T-helper 2 cell treated with Interferon-gamma antibody and Interleukin-4, amounts not matched to agents 5 μg/mL and 100 μg/mL, for 36 hours (primary cell): ENCODE data around the gene IER3.
A peak's percentile ranks its signal among the peaks of the same experiment; 100 is the strongest.
"Not testable (repeated sequence)": the region's sequence is repeated elsewhere in the genome, so short reads cannot be mapped to it uniquely, and the experiment has no call there.

ENCODE experiments used
- DNase-seq: peaks from one replicate; pipeline ENCODE4 v3.0.0; 2021; ENCODE audit warnings: low spot score
- H3K27ac Mint-ChIP-seq: one replicate; pipeline ENCODE4 v1.8.0; 2021; ENCODE audit warnings: mild to moderate bottlenecking, mixed read lengths
- H3K27me3 Mint-ChIP-seq: one replicate; pipeline ENCODE4 v1.8.0; 2021; ENCODE audit warnings: low read depth, mixed read lengths
- H3K36me3 Mint-ChIP-seq: one replicate; pipeline ENCODE4 v1.8.0; 2021; ENCODE audit warnings: low read depth, mixed read lengths
- H3K4me1 Mint-ChIP-seq: one replicate; pipeline ENCODE4 v1.8.0; 2021; ENCODE audit warnings: low read depth, mixed read lengths
- H3K4me3 Mint-ChIP-seq: one replicate; pipeline ENCODE4 v1.8.0; 2022; ENCODE audit warnings: mild to moderate bottlenecking, moderate library complexity, mixed read lengths
- H3K9me3 Mint-ChIP-seq: one replicate; pipeline ENCODE4 v1.8.0; 2021; ENCODE audit warnings: mixed read lengths

The IER3 gene

GRCh38 chr6:30776390-30777154 lies 32.2 kb upstream of the IER3 start:
- Mint-ChIP-seq H3K27ac (no peak overlapping the region), H3K27me3 (no peaks in the 10 kb centered on the region)

GRCh38 chr6:30775104-30775503 lies 30.8 kb upstream of the IER3 start:
- DNase-seq, result no peak
- Mint-ChIP-seq H3K36me3 (no peaks in the 10 kb centered on the region), H3K9me3 (no peaks in the 10 kb centered on the region)

More at GRCh38 chr6:30776390-30777154, 32.2 kb upstream of the IER3 start:
- Mint-ChIP-seq H3K9me3 (no peaks in the 10 kb centered on the region), H3K36me3 (no peaks in the 10 kb centered on the region), H3K4me3 (no peak overlapping the region), H3K4me1 (peaks cover 47% of the 10 kb centered on the region)
- DNase-seq, result no peak

DNA sequence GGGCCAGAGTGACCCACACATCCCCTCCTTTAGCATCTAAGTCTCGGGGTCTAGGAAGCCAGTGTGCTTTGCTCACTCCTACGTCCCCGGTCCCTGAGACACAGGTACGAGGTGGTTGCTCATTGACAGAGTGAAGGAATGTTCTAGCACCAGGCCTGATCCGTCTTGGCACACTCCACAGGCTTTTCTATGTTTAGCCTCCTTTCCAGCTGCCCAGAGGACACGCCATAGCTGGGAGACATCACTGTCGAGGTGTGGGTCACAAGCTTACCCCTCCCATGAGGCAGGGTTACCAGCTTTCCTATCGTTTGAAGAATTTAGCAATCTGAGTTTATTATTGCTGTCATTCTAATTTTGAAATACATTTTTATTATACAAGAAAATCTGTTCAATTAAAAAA lies 30.4 kb upstream of the IER3 start:
- Mint-ChIP-seq H3K9me3 (no peaks in the 10 kb centered on the region), H3K36me3 (no peaks in the 10 kb centered on the region), H3K27me3 (no peaks in the 10 kb centered on the region), H3K27ac (no peak overlapping the region), H3K4me3 (no peak overlapping the region), H3K4me1 (peaks cover 49% of the 10 kb centered on the region)
- no peak for DNase-seq

More at GRCh38 chr6:30775104-30775503, 30.8 kb upstream of the IER3 start:
- Mint-ChIP-seq H3K4me1 (peaks cover 48% of the 10 kb centered on the region), H3K27ac (no peak overlapping the region), H3K4me3 (no peak overlapping the region), H3K27me3 (no peaks in the 10 kb centered on the region)

- no peak overlapping the region for H3K4me3 Mint-ChIP-seq
- H3K27ac Mint-ChIP-seq, result no peak overlapping the region
These were observed 26.2 kb upstream of the IER3 start for GRCh38 chr6:30770592-30770991.

GRCh38 chr6:30769853-30770524 lies 25.6 kb upstream of the IER3 start:
- peak overlapping the region; percentile 79 for H3K4me3 Mint-ChIP-seq
- no peaks in the 10 kb centered on the region for H3K9me3 Mint-ChIP-seq
- H3K36me3 Mint-ChIP-seq, result no peaks in the 10 kb centered on the region
- no peaks in the 10 kb centered on the region for H3K27me3 Mint-ChIP-seq
- H3K4me1 Mint-ChIP-seq, result peaks cover 58% of the 10 kb centered on the region
- peak overlapping the region; percentile 89 for H3K27ac Mint-ChIP-seq
- DNase-seq, result no peak

More at GRCh38 chr6:30770592-30770991, 26.2 kb upstream of the IER3 start:
- H3K36me3 Mint-ChIP-seq, result no peaks in the 10 kb centered on the region
- no peak for DNase-seq
- H3K9me3 Mint-ChIP-seq, result no peaks in the 10 kb centered on the region
- peaks cover 59% of the 10 kb centered on the region for H3K4me1 Mint-ChIP-seq
- no peaks in the 10 kb centered on the region for H3K27me3 Mint-ChIP-seq

DNA sequence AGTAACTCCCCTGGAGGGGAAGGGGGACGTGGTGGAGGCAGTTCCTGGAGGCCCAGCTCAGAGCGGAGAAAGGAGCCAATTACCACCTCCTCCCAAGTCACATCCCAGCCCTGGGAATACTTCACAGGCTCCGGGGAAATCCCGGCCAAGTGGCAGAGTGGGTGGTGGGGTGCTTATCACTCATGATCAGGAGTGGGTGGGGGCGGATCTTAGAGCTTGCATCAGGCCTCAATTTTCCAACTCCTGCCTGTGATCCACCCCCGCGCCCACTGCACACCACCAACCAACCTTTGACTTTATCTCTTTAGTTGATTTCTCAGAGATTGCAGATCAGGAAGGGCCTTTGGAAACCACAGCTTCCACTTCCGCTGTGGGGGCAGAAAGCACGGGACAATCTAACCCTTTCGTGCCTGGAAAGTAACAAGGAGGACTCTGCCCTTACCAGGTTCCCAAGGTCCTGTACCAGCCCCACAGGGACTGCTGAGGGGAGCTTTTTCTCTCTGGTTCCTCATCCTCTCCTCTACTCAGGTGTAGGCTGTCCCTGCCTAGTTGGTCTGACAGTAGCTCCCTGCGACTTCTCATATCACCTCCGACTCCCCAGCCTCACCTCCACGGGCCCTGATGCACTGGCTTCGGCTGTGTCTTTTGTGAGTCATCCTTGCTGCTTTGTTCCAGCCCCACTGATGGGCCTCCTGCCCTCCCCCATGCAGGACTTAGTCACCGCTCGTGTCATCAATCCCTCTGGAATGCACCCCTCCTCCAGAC lies 24.9 kb upstream of the IER3 start:
- peak; percentile 91 for DNase-seq
- no peaks in the 10 kb centered on the region for H3K9me3 Mint-ChIP-seq
- peaks cover 59% of the 10 kb centered on the region for H3K4me1 Mint-ChIP-seq
- peak overlapping the region; percentile 79 for H3K4me3 Mint-ChIP-seq
- no peaks in the 10 kb centered on the region for H3K36me3 Mint-ChIP-seq
- H3K27me3 Mint-ChIP-seq, result no peaks in the 10 kb centered on the region
- peak overlapping the region; percentile 89 for H3K27ac Mint-ChIP-seq

DNA sequence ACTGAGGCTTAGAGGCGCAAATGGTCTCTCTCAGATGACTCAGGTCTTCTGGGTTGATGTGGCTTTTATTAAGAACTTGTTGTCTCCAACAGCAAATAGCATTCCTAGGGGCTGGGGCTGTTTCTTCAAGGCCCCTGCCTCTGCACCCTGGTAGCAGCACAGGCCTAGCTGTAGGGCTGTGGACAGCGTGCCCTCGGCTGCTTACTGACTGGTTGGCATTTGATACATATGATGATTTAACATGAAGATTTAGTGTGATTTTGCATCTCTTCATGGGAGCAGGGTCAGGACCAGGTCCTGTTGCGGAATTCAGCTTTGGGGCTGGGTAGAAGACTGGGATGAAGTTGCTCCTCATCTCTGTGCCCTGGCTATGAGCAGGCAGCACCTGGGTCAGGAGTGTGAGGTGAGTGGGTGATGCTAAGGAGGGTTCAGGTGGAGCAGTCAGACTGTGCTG lies 24.3 kb upstream of the IER3 start:
- DNase-seq, result no peak
- H3K4me1 Mint-ChIP-seq, result peaks cover 61% of the 10 kb centered on the region

DNA sequence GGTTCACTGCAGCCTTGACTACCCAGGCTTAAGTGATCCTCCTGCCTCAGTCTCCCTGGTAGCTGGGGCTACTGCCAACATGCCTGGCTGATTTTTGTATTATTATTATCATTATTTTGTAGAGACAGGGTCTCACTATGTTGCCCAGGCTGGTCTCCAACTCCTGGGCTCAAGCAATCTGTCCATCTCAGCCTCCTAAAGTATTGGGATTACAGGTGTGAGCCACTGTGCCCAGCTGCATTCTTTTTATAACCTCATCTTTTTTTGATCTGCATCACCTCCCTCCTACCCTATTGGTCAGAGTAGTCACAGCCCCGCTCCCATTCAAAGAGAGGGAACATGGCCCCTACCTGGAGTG lies 23.6 kb upstream of the IER3 start:
- Mint-ChIP-seq H3K27me3 (no peaks in the 10 kb centered on the region), H3K36me3 (no peaks in the 10 kb centered on the region), H3K4me3 (peak overlapping the region; percentile 44), H3K9me3 (no peaks in the 10 kb centered on the region), H3K27ac (no peak overlapping the region), H3K4me1 (peaks cover 65% of the 10 kb centered on the region)
- DNase-seq, result no peak

More for the DNA sequence above, 24.3 kb upstream of the IER3 start:
- H3K36me3 Mint-ChIP-seq, result no peaks in the 10 kb centered on the region
- H3K4me3 Mint-ChIP-seq, result peak overlapping the region; percentile 79
- peak overlapping the region; percentile 47 for H3K27ac Mint-ChIP-seq
- no peaks in the 10 kb centered on the region for H3K9me3 Mint-ChIP-seq
- no peaks in the 10 kb centered on the region for H3K27me3 Mint-ChIP-seq

GRCh38 chr6:30767158-30767943 lies 23.0 kb upstream of the IER3 start:
- DNase-seq, result no peak
- H3K4me1 Mint-ChIP-seq, result peaks cover 60% of the 10 kb centered on the region
- peak overlapping the region; percentile 55 for H3K4me3 Mint-ChIP-seq

GRCh38 chr6:30766461-30767157 lies 22.3 kb upstream of the IER3 start:
- no peak for DNase-seq
- Mint-ChIP-seq H3K4me3 (no peak overlapping the region), H3K27ac (no peak overlapping the region), H3K36me3 (no peaks in the 10 kb centered on the region), H3K4me1 (peaks cover 58% of the 10 kb centered on the region), H3K27me3 (no peaks in the 10 kb centered on the region), H3K9me3 (no peaks in the 10 kb centered on the region)

More at GRCh38 chr6:30767158-30767943, 23.0 kb upstream of the IER3 start:
- no peaks in the 10 kb centered on the region for H3K36me3 Mint-ChIP-seq
- peak overlapping the region; percentile 41 for H3K27ac Mint-ChIP-seq
- no peaks in the 10 kb centered on the region for H3K9me3 Mint-ChIP-seq
- no peaks in the 10 kb centered on the region for H3K27me3 Mint-ChIP-seq

DNA sequence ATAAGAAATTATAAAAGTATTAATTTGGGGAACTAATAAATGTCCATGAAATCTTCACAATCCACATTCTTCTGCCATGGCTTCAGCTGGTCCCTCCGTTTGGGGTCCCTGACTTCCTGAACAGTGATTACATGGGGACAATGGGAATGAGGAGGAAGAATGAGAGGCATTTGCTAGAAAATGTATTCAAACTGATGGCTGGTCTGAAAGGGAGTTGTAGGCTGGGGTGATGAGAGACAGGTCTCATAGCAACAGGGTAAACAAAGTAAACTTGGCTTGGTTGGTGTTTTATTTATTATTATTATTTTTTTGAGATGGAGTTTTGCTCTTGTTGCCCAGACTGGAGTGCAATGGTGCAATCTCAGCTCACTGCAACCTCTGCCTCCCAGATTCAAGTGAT lies 21.1 kb upstream of the IER3 start:
- H3K4me1 Mint-ChIP-seq, result peaks cover 54% of the 10 kb centered on the region
- not testable (repeated sequence) for DNase-seq, H3K9me3 Mint-ChIP-seq, H3K27ac Mint-ChIP-seq, H3K36me3 Mint-ChIP-seq, H3K27me3 Mint-ChIP-seq, H3K4me3 Mint-ChIP-seq

DNA sequence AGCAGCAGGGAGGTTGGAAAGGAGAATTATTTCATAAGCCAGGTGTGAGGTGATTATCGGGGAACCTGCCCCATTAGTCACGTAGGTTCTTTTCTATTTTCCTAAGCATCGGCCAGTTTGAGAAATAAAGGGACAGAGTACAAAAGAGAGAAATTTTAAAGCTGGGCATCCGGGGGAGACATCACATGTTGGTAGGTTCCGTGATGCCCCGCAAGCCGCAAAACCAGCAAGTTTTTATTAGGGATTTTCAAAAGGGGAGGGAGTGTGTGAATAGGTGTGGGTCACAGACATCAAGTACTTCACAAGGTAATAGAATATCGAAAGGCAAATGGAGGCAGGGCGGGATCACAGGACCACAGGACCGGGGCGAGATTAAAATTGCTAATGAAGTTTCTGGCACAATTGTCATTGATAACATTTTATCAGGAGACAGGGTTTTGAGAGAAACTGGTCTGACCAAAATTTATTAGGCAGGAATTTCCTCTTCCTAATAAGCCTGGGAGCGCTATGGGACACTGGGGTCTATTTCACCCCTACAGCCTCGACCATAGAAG lies 20.2 kb upstream of the IER3 start:
- peaks cover 45% of the 10 kb centered on the region for H3K4me1 Mint-ChIP-seq
- not testable (repeated sequence) for H3K27me3 Mint-ChIP-seq, H3K36me3 Mint-ChIP-seq, H3K27ac Mint-ChIP-seq, H3K9me3 Mint-ChIP-seq, H3K4me3 Mint-ChIP-seq, DNase-seq
